MM.1S (cell line): ENCODE data around the gene TSPAN4.

Experiments used
- EZH2 ChIP-seq: fragments of 300-600 bp; sonication (generic); optimal IDR thresholded peaks from 2 replicates; pipeline ENCODE3; 2017; ENCODE audit warnings: low read depth, mild to moderate bottlenecking, antibody characterized with exemption, low read length, mixed read lengths
- TF ChIP-seq, protein P1 (sequence below): fragments of 300-600 bp; sonication (generic); IDR thresholded peaks from 2 replicates; pipeline ENCODE4 v1.5.1; 2016; ENCODE audit warnings: antibody characterized with exemption, low read length, mixed read lengths

DNA sequence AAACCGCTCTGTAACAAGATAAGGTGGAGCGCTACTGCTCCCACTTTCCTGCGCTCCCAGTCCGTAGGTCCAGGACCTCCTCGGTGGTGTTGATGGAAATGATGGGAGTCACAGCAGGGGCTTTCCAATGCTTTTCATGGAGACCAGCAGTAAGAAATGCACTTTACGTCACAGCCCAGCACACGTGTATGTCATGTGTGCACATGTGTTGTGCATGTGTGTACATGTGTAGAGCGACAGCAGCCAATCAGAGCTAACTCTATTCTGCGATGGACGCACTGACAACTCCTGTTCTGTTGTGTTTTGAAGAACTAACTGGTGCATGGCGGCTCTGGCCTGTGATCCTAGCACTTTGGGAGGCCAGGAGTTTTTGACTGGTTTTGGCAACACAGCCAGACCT is 66.8 kb downstream of the TSPAN4 start:
- TF ChIP-seq, protein P1, sequence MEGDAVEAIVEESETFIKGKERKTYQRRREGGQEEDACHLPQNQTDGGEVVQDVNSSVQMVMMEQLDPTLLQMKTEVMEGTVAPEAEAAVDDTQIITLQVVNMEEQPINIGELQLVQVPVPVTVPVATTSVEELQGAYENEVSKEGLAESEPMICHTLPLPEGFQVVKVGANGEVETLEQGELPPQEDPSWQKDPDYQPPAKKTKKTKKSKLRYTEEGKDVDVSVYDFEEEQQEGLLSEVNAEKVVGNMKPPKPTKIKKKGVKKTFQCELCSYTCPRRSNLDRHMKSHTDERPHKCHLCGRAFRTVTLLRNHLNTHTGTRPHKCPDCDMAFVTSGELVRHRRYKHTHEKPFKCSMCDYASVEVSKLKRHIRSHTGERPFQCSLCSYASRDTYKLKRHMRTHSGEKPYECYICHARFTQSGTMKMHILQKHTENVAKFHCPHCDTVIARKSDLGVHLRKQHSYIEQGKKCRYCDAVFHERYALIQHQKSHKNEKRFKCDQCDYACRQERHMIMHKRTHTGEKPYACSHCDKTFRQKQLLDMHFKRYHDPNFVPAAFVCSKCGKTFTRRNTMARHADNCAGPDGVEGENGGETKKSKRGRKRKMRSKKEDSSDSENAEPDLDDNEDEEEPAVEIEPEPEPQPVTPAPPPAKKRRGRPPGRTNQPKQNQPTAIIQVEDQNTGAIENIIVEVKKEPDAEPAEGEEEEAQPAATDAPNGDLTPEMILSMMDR: no peak
- TF ChIP-seq EZH2: no peak
